GM19395 (cell line): Measurements from ENCODE around the gene AKAP8.
A peak's percentile ranks its signal among the peaks of the same experiment; 100 is the strongest.
"Not testable (repeated sequence)": the region's sequence is repeated elsewhere in the genome, so short reads cannot be mapped to it uniquely, and the experiment has no call there.

ENCODE experiments used
- ATAC-seq: cut with Tn5 transposase; IDR thresholded peaks from one replicate; pipeline ENCODE4 v1.9.1; 2021; ENCODE audit warnings: mild to moderate bottlenecking, moderate library complexity; ENCODE audit not compliant: unreplicated experiment

The AKAP8 gene

GRCh38 chr19:15404097-15404779, 24.7 kb upstream of the AKAP8 start:
- ATAC-seq = no peak

GRCh38 chr19:15403151-15403531, 23.6 kb upstream of the AKAP8 start:
- no peak for ATAC-seq

- no peak for ATAC-seq
These were observed 23.0 kb upstream of the AKAP8 start for GRCh38 chr19:15402411-15403150.

- ATAC-seq = no peak
These were observed 21.8 kb upstream of the AKAP8 start for GRCh38 chr19:15401397-15401710.

GRCh38 chr19:15400521-15401396, 21.2 kb upstream of the AKAP8 start:
- ATAC-seq = no peak

GRCh38 chr19:15399635-15400034, 20.0 kb upstream of the AKAP8 start:
- ATAC-seq = no peak

- no peak for ATAC-seq
These were observed 19.6 kb upstream of the AKAP8 start for GRCh38 chr19:15399234-15399515.

GRCh38 chr19:15398501-15399233, 19.1 kb upstream of the AKAP8 start:
- no peak for ATAC-seq

- no peak for ATAC-seq
These were observed 18.2 kb upstream of the AKAP8 start for GRCh38 chr19:15397782-15398181.

GRCh38 chr19:15397236-15397635, 17.6 kb upstream of the AKAP8 start:
- ATAC-seq = no peak

GRCh38 chr19:15396436-15396835, 16.8 kb upstream of the AKAP8 start:
- ATAC-seq = no peak

GRCh38 chr19:15395251-15395650, 15.7 kb upstream of the AKAP8 start:
- ATAC-seq = not testable (repeated sequence)

GRCh38 chr19:15394426-15394825, 14.8 kb upstream of the AKAP8 start:
- no peak for ATAC-seq

GRCh38 chr19:15393963-15394362, 14.4 kb upstream of the AKAP8 start:
- no peak for ATAC-seq

GRCh38 chr19:15390814-15391213, 11.2 kb upstream of the AKAP8 start:
- no peak for ATAC-seq

GRCh38 chr19:15381864-15382263, 2.3 kb upstream of the AKAP8 start:
- no peak for ATAC-seq

- no peak for ATAC-seq
These were observed 1.8 kb upstream of the AKAP8 start for GRCh38 chr19:15381429-15381828.

- ATAC-seq = peak; percentile 47
These were observed 536 bp upstream of the AKAP8 start for GRCh38 chr19:15379999-15380647.

- peak; percentile 1 for ATAC-seq
These were observed 979 bp downstream of the AKAP8 start for GRCh38 chr19:15378534-15379082.

- no peak for ATAC-seq
These were observed 4.7 kb downstream of the AKAP8 start for GRCh38 chr19:15374796-15375440.
